H9 (cell line): ENCODE data around the gene SLC7A14. TPM values are rescaled to one million over a fixed set of nuclear protein-coding genes. Genes with fewer than 3 reads are reported as not detected.

Experiments used
- DNase-seq: peaks from one replicate; pipeline ENCODE4 v3.0.0-alpha.2; 2017
- H2AFZ ChIP-seq: one replicate; pipeline ENCODE4 v1.6.1; 2013; ENCODE audit warnings: mild to moderate bottlenecking, low read length, control low read depth, moderate library complexity
- H2AK5ac ChIP-seq: 2 replicates; pipeline ENCODE4 v1.6.1; 2013; ENCODE audit warnings: low read length, control low read depth, mixed read lengths; ENCODE audit not compliant: insufficient read length
- H2BK120ac ChIP-seq: one replicate; pipeline ENCODE4 v1.6.1; 2013; ENCODE audit warnings: low read depth, mild to moderate bottlenecking, low read length, control low read depth, inconsistent platforms; ENCODE audit not compliant: poor library complexity, severe bottlenecking
- H2BK12ac ChIP-seq: 2 replicates; pipeline ENCODE4 v1.6.1; 2013; ENCODE audit warnings: low read length, control low read depth, mixed read lengths, low read depth; ENCODE audit not compliant: insufficient read length
- H2BK15ac ChIP-seq: 2 replicates; pipeline ENCODE4 v1.6.1; 2013; ENCODE audit warnings: low read depth, low read length, control low read depth
- H2BK20ac ChIP-seq: one replicate; pipeline ENCODE4 v1.6.1; 2013; ENCODE audit warnings: low read depth, mild to moderate bottlenecking, low read length, control low read depth, inconsistent platforms; ENCODE audit not compliant: poor library complexity, severe bottlenecking
- H2BK5ac ChIP-seq: 2 replicates; pipeline ENCODE4 v1.6.1; 2013; ENCODE audit warnings: low read length, control low read depth, mixed read lengths; ENCODE audit not compliant: insufficient read length
- H3K14ac ChIP-seq: 2 replicates; pipeline ENCODE4 v1.6.1; 2013; ENCODE audit warnings: low read length, control low read depth; ENCODE audit not compliant: insufficient read depth
- H3K18ac ChIP-seq: 2 replicates; pipeline ENCODE4 v1.6.1; 2013; ENCODE audit warnings: low read depth, mild to moderate bottlenecking, mixed read lengths, low read length, control low read depth; ENCODE audit not compliant: insufficient read length
- H3K23ac ChIP-seq: 2 replicates; pipeline ENCODE4 v1.6.1; 2013; ENCODE audit warnings: low read length, control low read depth, mixed read lengths, low read depth; ENCODE audit not compliant: insufficient read length
- H3K23me2 ChIP-seq: 2 replicates; pipeline ENCODE4 v1.6.1; 2013; ENCODE audit warnings: low read depth, mild to moderate bottlenecking, mixed read lengths, low read length, control low read depth; ENCODE audit not compliant: insufficient read length, poor library complexity, severe bottlenecking
- H3K27ac ChIP-seq: 2 replicates; pipeline ENCODE4 v1.5.1; 2013; ENCODE audit warnings: low read length, control low read depth, mixed read lengths, low read depth; ENCODE audit not compliant: insufficient read length
- H3K27me3 ChIP-seq: 2 replicates; pipeline ENCODE4 v1.6.1; 2013; ENCODE audit warnings: low read length, control low read depth, inconsistent platforms; ENCODE audit not compliant: insufficient read depth
- H3K4ac ChIP-seq: 2 replicates; pipeline ENCODE4 v1.6.1; 2013; ENCODE audit warnings: low read depth, mild to moderate bottlenecking, control low read depth, inconsistent platforms, low read length, moderate library complexity
- H3K4me1 ChIP-seq: 2 replicates; pipeline ENCODE4 v1.6.1; 2013; ENCODE audit warnings: low read length, control low read depth, inconsistent platforms; ENCODE audit not compliant: insufficient read depth
- H3K4me2 ChIP-seq: 2 replicates; pipeline ENCODE4 v1.6.1; 2013; ENCODE audit warnings: low read length, control low read depth, mixed read lengths; ENCODE audit not compliant: insufficient read length, insufficient read depth
- H3K56ac ChIP-seq: 2 replicates; pipeline ENCODE4 v1.6.1; 2013; ENCODE audit warnings: low read depth, mild to moderate bottlenecking, mixed read lengths, low read length, control low read depth; ENCODE audit not compliant: insufficient read length
- H3K79me1 ChIP-seq: 2 replicates; pipeline ENCODE4 v1.6.1; 2013; ENCODE audit warnings: low read depth, mild to moderate bottlenecking, moderate library complexity, low read length, control low read depth, inconsistent platforms; ENCODE audit not compliant: insufficient read depth, poor library complexity, severe bottlenecking
- H3K79me2 ChIP-seq: 2 replicates; pipeline ENCODE4 v1.6.1; 2013; ENCODE audit warnings: low read length, control low read depth, inconsistent platforms; ENCODE audit not compliant: insufficient read depth
- H3K9ac ChIP-seq: 2 replicates; pipeline ENCODE4 v1.6.1; 2013; ENCODE audit warnings: low read length, control low read depth, mixed read lengths; ENCODE audit not compliant: insufficient read length; ENCODE audit errors: extremely low read depth
- H3K9me3 ChIP-seq: one replicate; pipeline ENCODE4 v1.6.1; 2013; ENCODE audit warnings: low read depth, low read length, inconsistent platforms; ENCODE audit not compliant: control insufficient read depth
- H3T11ph ChIP-seq: one replicate; pipeline ENCODE4 v1.6.1; 2013; ENCODE audit warnings: mild to moderate bottlenecking, low read length, control low read depth, inconsistent platforms
- H4K20me1 ChIP-seq: one replicate; pipeline ENCODE4 v1.6.1; 2013; ENCODE audit not compliant: control insufficient read depth, insufficient read length, insufficient read depth
- H4K5ac ChIP-seq: 2 replicates; pipeline ENCODE4 v1.6.1; 2013; ENCODE audit warnings: low read depth, mild to moderate bottlenecking, mixed read lengths, low read length, control low read depth; ENCODE audit not compliant: insufficient read length
- H4K8ac ChIP-seq: replicated peaks from 2 replicates; pipeline ENCODE4 v1.6.1; 2013; ENCODE audit warnings: low read length, control low read depth, mixed read lengths, low read depth; ENCODE audit not compliant: insufficient read length
- H4K91ac ChIP-seq: 2 replicates; pipeline ENCODE4 v1.6.1; 2013; ENCODE audit warnings: low read depth, mild to moderate bottlenecking, moderate library complexity, mixed read lengths, low read length, control low read depth; ENCODE audit not compliant: insufficient read length
- H3K27ac Mint-ChIP-seq, 3 experiments: 2 replicates in 2 of 3; 3 replicates in 1 of 3; pipeline ENCODE4 v1.8.0; 2020 to 2021; ENCODE audit warnings: mixed read lengths in 3 of 3, mild to moderate bottlenecking in 1 of 3, moderate library complexity in 1 of 3
- H3K27me3 Mint-ChIP-seq: 2 replicates; pipeline ENCODE4 v1.8.0; 2021; ENCODE audit warnings: low read depth, mild to moderate bottlenecking, moderate library complexity, mixed read lengths
- H3K36me3 Mint-ChIP-seq, 3 experiments: 2 replicates in 2 of 3; 3 replicates in 1 of 3; pipeline ENCODE4 v1.8.0; 2020 to 2021; ENCODE audit warnings: low read depth in 3 of 3, mixed read lengths in 3 of 3; ENCODE audit not compliant: insufficient read depth in 1 of 3
- H3K4me1 Mint-ChIP-seq, 2 experiments: 2 replicates each; pipeline ENCODE4 v1.8.0; 2020; ENCODE audit warnings: mixed read lengths in 2 of 2
- H3K4me3 Mint-ChIP-seq, 2 experiments: 2 replicates in 1 of 2; 3 replicates in 1 of 2; pipeline ENCODE4 v1.8.0; 2020 to 2021; ENCODE audit warnings: mild to moderate bottlenecking in 2 of 2, mixed read lengths in 2 of 2, moderate library complexity in 1 of 2
- H3K9me3 Mint-ChIP-seq, 2 experiments: 2 replicates in 1 of 2; 3 replicates in 1 of 2; pipeline ENCODE4 v1.8.0; 2020; ENCODE audit warnings: mild to moderate bottlenecking in 2 of 2, mixed read lengths in 2 of 2, moderate library complexity in 1 of 2
- WGBS: extraction: QIAGEN DNeasy Blood & Tissue Kit; methylation state at CpG from one replicate; pipeline ENCODE4 v1.1.7; 2013; ENCODE audit warnings: missing lambda C conversion rate, low lambda C conversion rate, mixed read lengths; ENCODE audit not compliant: insufficient read length; ENCODE audit errors: extremely low coverage; 5-methylcytosine and 5-hydroxymethylcytosine counted together
- total RNA-seq: library from RNA; stranded (reverse); gene quantifications from 2 replicates; pipeline ENCODE4 v1.2.1, GENCODE V29; 2021
- TF ChIP-seq, protein P1 (sequence below): fragments of 200-600 bp; sonication (generic); conservative IDR thresholded peaks from 3 replicates; pipeline ENCODE4 v1.8.0; 2021; ENCODE audit warnings: antibody characterized with exemption, mild to moderate bottlenecking

The SLC7A14 gene
- total RNA-seq, 1 experiment from 2014 or later = 0.42 TPM

DNA sequence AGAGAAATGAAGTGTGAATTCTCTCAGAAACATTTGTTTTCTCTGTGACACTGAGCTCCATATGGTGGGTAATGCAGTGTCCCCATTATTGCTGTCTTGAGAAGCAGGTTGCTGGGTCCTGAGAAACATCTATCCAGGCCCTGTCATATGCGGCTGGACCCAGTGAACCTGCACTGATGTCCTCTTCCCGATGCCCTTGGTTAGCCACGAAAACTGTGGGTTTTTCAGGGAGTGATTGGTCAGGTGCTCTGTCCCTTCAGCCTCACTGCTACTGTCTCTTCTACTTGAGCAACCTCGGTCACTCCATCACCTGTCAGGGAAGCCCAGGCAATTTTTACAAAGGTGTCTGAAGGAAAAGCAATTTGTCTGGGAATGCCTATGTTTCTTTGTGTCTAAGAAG, 77.0 kb downstream of the SLC7A14 start:
- H3K9me3 ChIP-seq = no peaks in the 10 kb centered on the region

More for the DNA sequence above, 77.0 kb downstream of the SLC7A14 start:
- no CpG with 5 or more reads among the region's 4 CpGs for WGBS
- H3K56ac ChIP-seq = no peak overlapping the region
- Mint-ChIP-seq H3K4me3 (no peak overlapping the region), H3K9me3 (no peaks in the 10 kb centered on the region), H3K27me3 (no peaks in the 10 kb centered on the region), H3K4me1 (peaks cover 13 to 14% of the 10 kb centered on the region in 2 experiments), H3K36me3 (no peaks in the 10 kb centered on the region), H3K27ac (no peak overlapping the region; a peak in 1 of 7 replicates)
- no peak overlapping the region for H3T11ph ChIP-seq
- H2BK20ac ChIP-seq = no peak overlapping the region
- no peaks in the 10 kb centered on the region for H3K23me2 ChIP-seq
- H2AK5ac ChIP-seq = no peak overlapping the region
- TF ChIP-seq, protein P1, sequence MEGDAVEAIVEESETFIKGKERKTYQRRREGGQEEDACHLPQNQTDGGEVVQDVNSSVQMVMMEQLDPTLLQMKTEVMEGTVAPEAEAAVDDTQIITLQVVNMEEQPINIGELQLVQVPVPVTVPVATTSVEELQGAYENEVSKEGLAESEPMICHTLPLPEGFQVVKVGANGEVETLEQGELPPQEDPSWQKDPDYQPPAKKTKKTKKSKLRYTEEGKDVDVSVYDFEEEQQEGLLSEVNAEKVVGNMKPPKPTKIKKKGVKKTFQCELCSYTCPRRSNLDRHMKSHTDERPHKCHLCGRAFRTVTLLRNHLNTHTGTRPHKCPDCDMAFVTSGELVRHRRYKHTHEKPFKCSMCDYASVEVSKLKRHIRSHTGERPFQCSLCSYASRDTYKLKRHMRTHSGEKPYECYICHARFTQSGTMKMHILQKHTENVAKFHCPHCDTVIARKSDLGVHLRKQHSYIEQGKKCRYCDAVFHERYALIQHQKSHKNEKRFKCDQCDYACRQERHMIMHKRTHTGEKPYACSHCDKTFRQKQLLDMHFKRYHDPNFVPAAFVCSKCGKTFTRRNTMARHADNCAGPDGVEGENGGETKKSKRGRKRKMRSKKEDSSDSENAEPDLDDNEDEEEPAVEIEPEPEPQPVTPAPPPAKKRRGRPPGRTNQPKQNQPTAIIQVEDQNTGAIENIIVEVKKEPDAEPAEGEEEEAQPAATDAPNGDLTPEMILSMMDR = no peak
- H3K14ac ChIP-seq = no peak overlapping the region
- DNase-seq = no peak
- H3K4me1 ChIP-seq = no peaks in the 10 kb centered on the region
- no peak overlapping the region for H3K4me2 ChIP-seq
- H3K79me2 ChIP-seq = no peaks in the 10 kb centered on the region
- no peak overlapping the region for H2AFZ ChIP-seq
- no peak overlapping the region for H3K18ac ChIP-seq
- H2BK120ac ChIP-seq = no peak overlapping the region
- no peak overlapping the region for H2BK5ac ChIP-seq
- H3K23ac ChIP-seq = no peak overlapping the region
- no peak overlapping the region for H2BK12ac ChIP-seq
- H3K79me1 ChIP-seq = no peaks in the 10 kb centered on the region
- no peaks in the 10 kb centered on the region for H4K20me1 ChIP-seq
- no peak overlapping the region for H4K5ac ChIP-seq
- H3K9ac ChIP-seq = no peak overlapping the region
- no peak overlapping the region for H3K27ac ChIP-seq
- no peak overlapping the region for H4K8ac ChIP-seq
- H2BK15ac ChIP-seq = no peak overlapping the region
- no peaks in the 10 kb centered on the region for H3K27me3 ChIP-seq
- no peak overlapping the region for H4K91ac ChIP-seq
- H3K4ac ChIP-seq = no peak overlapping the region
